ENCODE results near the gene RNF222. TPM values are rescaled to one million over a fixed set of nuclear protein-coding genes. Genes with fewer than 3 reads are reported as not detected.
"Not testable (repeated sequence)": the region's sequence is repeated elsewhere in the genome, so short reads cannot be mapped to it uniquely, and the experiment has no call there.

The RNF222 gene
- polyA plus RNA-seq, 4 donors = 0.04 to 0.27 (median 0.13) TPM; not detected in 1

GRCh38 chr17:8382880-8383142 is 14.8 kb downstream of the RNF222 start:
- no peak for DNase-seq (ENCODE audit: low read depth in 4 of 4, low spot score in 2 of 4)

GRCh38 chr17:8382052-8382879 is 15.4 kb downstream of the RNF222 start:
- DNase-seq (ENCODE audit: low read depth in 4 of 4, low spot score in 2 of 4) = no peak

GRCh38 chr17:8380049-8380448 is 17.6 kb downstream of the RNF222 start:
- no peak for DNase-seq (ENCODE audit: low read depth in 4 of 4, low spot score in 2 of 4)

GRCh38 chr17:8378117-8378516 is 19.5 kb downstream of the RNF222 start:
- not testable (repeated sequence) for DNase-seq (ENCODE audit: low read depth in 4 of 4, low spot score in 2 of 4)

- no peak for DNase-seq (ENCODE audit: low read depth in 4 of 4, low spot score in 2 of 4)
These were observed 20.2 kb downstream of the RNF222 start for GRCh38 chr17:8377422-8377821.

GRCh38 chr17:8376271-8377067 is 21.2 kb downstream of the RNF222 start, which contains the start of gene KRABD2:
Gene KRABD2 (minus strand): TSS chr17:8376704.
- DNase-seq (ENCODE audit: low read depth in 4 of 4, low spot score in 2 of 4) = peak; percentile 58 to 82 (median 74)

- DNase-seq (ENCODE audit: low read depth in 4 of 4, low spot score in 2 of 4) = peak in 1 of 4 donors; percentile 50
These were observed 21.8 kb downstream of the RNF222 start for GRCh38 chr17:8375738-8376259.

GRCh38 chr17:8373856-8374255 is 23.8 kb downstream of the RNF222 start:
- not testable (repeated sequence) for DNase-seq (ENCODE audit: low read depth in 4 of 4, low spot score in 2 of 4)

GRCh38 chr17:8372422-8372821 is 25.2 kb downstream of the RNF222 start:
- no peak for DNase-seq (ENCODE audit: low read depth in 4 of 4, low spot score in 2 of 4)

GRCh38 chr17:8371786-8372185 is 25.8 kb downstream of the RNF222 start:
- no peak for DNase-seq (ENCODE audit: low read depth in 4 of 4, low spot score in 2 of 4)

GRCh38 chr17:8369944-8370343 is 27.7 kb downstream of the RNF222 start:
- DNase-seq (ENCODE audit: low read depth in 4 of 4, low spot score in 2 of 4) = no peak

- no peak for DNase-seq (ENCODE audit: low read depth in 4 of 4, low spot score in 2 of 4)
These were observed 29.4 kb downstream of the RNF222 start for GRCh38 chr17:8368193-8368592.

GRCh38 chr17:8366231-8366630 is 31.4 kb downstream of the RNF222 start:
- no peak for DNase-seq (ENCODE audit: low read depth in 4 of 4, low spot score in 2 of 4)

- no peak for DNase-seq (ENCODE audit: low read depth in 4 of 4, low spot score in 2 of 4)
These were observed 32.5 kb downstream of the RNF222 start for GRCh38 chr17:8365143-8365542.

- DNase-seq (ENCODE audit: low read depth in 4 of 4, low spot score in 2 of 4) = no peak
These were observed 34.8 kb downstream of the RNF222 start for GRCh38 chr17:8362651-8363332.

GRCh38 chr17:8360751-8361150 is 36.9 kb downstream of the RNF222 start:
- no peak for DNase-seq (ENCODE audit: low read depth in 4 of 4, low spot score in 2 of 4)

- no peak for DNase-seq (ENCODE audit: low read depth in 4 of 4, low spot score in 2 of 4)
These were observed 37.4 kb downstream of the RNF222 start for GRCh38 chr17:8360260-8360659.

GRCh38 chr17:8359769-8360168 is 37.9 kb downstream of the RNF222 start:
- DNase-seq (ENCODE audit: low read depth in 4 of 4, low spot score in 2 of 4) = no peak

- DNase-seq (ENCODE audit: low read depth in 4 of 4, low spot score in 2 of 4) = no peak
These were observed 39.7 kb downstream of the RNF222 start for GRCh38 chr17:8357910-8358309.

GRCh38 chr17:8354236-8354635 is 43.4 kb downstream of the RNF222 start:
- DNase-seq (ENCODE audit: low read depth in 4 of 4, low spot score in 2 of 4) = no peak

- DNase-seq (ENCODE audit: low read depth in 4 of 4, low spot score in 2 of 4) = no peak
These were observed 43.9 kb downstream of the RNF222 start for GRCh38 chr17:8353736-8354135.
